HG03469 (cell line): ENCODE data around the gene RAMP2.
"Not testable (repeated sequence)": the region's sequence is repeated elsewhere in the genome, so short reads cannot be mapped to it uniquely, and the experiment has no call there.

Experiments
- ATAC-seq: cut with Tn5 transposase; IDR thresholded peaks from one replicate; pipeline ENCODE4 v1.9.1; 2021; ENCODE audit warnings: mild to moderate bottlenecking, moderate library complexity, moderate number of reproducible peaks; ENCODE audit not compliant: unreplicated experiment

Gene RAMP2

GRCh38 chr17:42760652-42761581, at the start of gene RAMP2:
TSS of gene RAMP2 (plus strand) at chr17:42761227. CDS start at chr17:42761262, 35 bp downstream.
- ATAC-seq = no peak

GRCh38 chr17:42720996-42721583, 39.9 kb upstream of the RAMP2 start:
- no peak for ATAC-seq

GRCh38 chr17:42723636-42724035, 37.4 kb upstream of the RAMP2 start:
- ATAC-seq = no peak

- no peak for ATAC-seq
These were observed 35.9 kb upstream of the RAMP2 start for GRCh38 chr17:42725143-42725542.

GRCh38 chr17:42740699-42741098, 20.3 kb upstream of the RAMP2 start:
- ATAC-seq = no peak

- ATAC-seq = not testable (repeated sequence)
These were observed 18.1 kb upstream of the RAMP2 start for GRCh38 chr17:42742916-42743315.

GRCh38 chr17:42743595-42744282, 17.3 kb upstream of the RAMP2 start:
- ATAC-seq = no peak

- ATAC-seq = peak; percentile 18
These were observed 16.7 kb upstream of the RAMP2 start for GRCh38 chr17:42744283-42744805.

- peak; percentile 64 for ATAC-seq
These were observed 16.0 kb upstream of the RAMP2 start, which contains the start of gene EZH1 for GRCh38 chr17:42744806-42745617. TSS of gene EZH1 (minus strand) at chr17:42745040. CDS start at chr17:42728941, 16,099 bp downstream.

GRCh38 chr17:42748202-42748907, 12.7 kb upstream of the RAMP2 start:
- ATAC-seq = no peak

- no peak for ATAC-seq
These were observed 11.9 kb upstream of the RAMP2 start for GRCh38 chr17:42748908-42749798.

- ATAC-seq = no peak
These were observed 10.2 kb upstream of the RAMP2 start for GRCh38 chr17:42750739-42751344.

- no peak for ATAC-seq
These were observed 9.4 kb upstream of the RAMP2 start for GRCh38 chr17:42751628-42752027.

GRCh38 chr17:42754782-42755181, 6.2 kb upstream of the RAMP2 start:
- ATAC-seq = no peak

- no peak for ATAC-seq
These were observed 910 bp upstream of the RAMP2 start for GRCh38 chr17:42759982-42760651.

GRCh38 chr17:42761638-42762037, 611 bp downstream of the RAMP2 start:
- no peak for ATAC-seq

GRCh38 chr17:42766124-42766523, 5.1 kb downstream of the RAMP2 start:
- no peak for ATAC-seq

- ATAC-seq = no peak
These were observed 6.5 kb downstream of the RAMP2 start for GRCh38 chr17:42767512-42767911.
